LNCAP (cell line): ENCODE data around the gene TMPRSS6.

Source experiments
- CTCF ChIP-seq: fragments of 450-650 bp; IDR thresholded peaks from 2 replicates; pipeline ENCODE4 v1.5.1; 2017; ENCODE audit warnings: mild to moderate bottlenecking

The TMPRSS6 gene

GRCh38 chr22:37107816-37108621 is 1.5 kb downstream of the TMPRSS6 start:
- no peak for TF ChIP-seq CTCF

- no peak for TF ChIP-seq CTCF
These were observed 3.5 kb downstream of the TMPRSS6 start for GRCh38 chr22:37105990-37106389.

GRCh38 chr22:37105154-37105553 is 4.4 kb downstream of the TMPRSS6 start:
- TF ChIP-seq CTCF, result no peak

- TF ChIP-seq CTCF, result no peak
These were observed 5.7 kb downstream of the TMPRSS6 start for GRCh38 chr22:37103656-37104452.

- no peak for TF ChIP-seq CTCF
These were observed 6.4 kb downstream of the TMPRSS6 start for GRCh38 chr22:37103151-37103550.

GRCh38 chr22:37101311-37102066 is 8.0 kb downstream of the TMPRSS6 start:
- TF ChIP-seq CTCF, result no peak

GRCh38 chr22:37100589-37101127 is 8.9 kb downstream of the TMPRSS6 start:
- no peak for TF ChIP-seq CTCF
